Ascending aorta (tissue), 2 donors: ENCODE data around the gene TREH. TPM values are rescaled to one million over a fixed set of nuclear protein-coding genes. Genes with fewer than 3 reads are reported as not detected.

ENCODE experiments used
- DNase-seq, 2 donors: peaks; one replicate each; pipeline ENCODE4 v3.0.0-alpha.2; 2019; ENCODE audit warnings: low spot score in 2 of 2
- H3K27ac ChIP-seq, 2 donors: fragments of 200-600 bp; sonication (generic); one replicate each; pipeline ENCODE4 v1.5.1; 2016 to 2017; ENCODE audit warnings: mild to moderate bottlenecking in 1 of 2
- H3K27me3 ChIP-seq: fragments of 200-600 bp; sonication (generic); one replicate; pipeline ENCODE4 v1.5.1; 2017
- H3K36me3 ChIP-seq, 2 donors: fragments of 200-600 bp; sonication (generic); one replicate each; pipeline ENCODE4 v1.5.1; 2016
- H3K4me1 ChIP-seq, 2 donors: fragments of 200-600 bp; sonication (generic); one replicate each; pipeline ENCODE4 v1.5.1; 2016 to 2017; ENCODE audit warnings: mild to moderate bottlenecking in 1 of 2
- H3K4me3 ChIP-seq, 2 donors: fragments of 200-600 bp; sonication (generic); one replicate each; pipeline ENCODE4 v1.5.1; 2016 to 2017; ENCODE audit warnings: mild to moderate bottlenecking in 1 of 2
- H3K9me3 ChIP-seq, 2 donors: fragments of 200-600 bp; sonication (generic); one replicate each; pipeline ENCODE4 v1.5.1; 2016
- intact Hi-C: fragments of 100-400 bp; cut with DNase I; formaldehyde crosslinking; loops from one replicate; pipeline ENCODE4 v1.15.1; 2023
- total RNA-seq: library from RNA; depleted of rRNA; stranded (reverse); fragments of >200 nt; gene quantifications from one replicate; pipeline ENCODE4 v1.1.0, GENCODE V29; 2016
- TF ChIP-seq, protein P1 (sequence below), 3 experiments: fragments of 200-600 bp in 2 of 3; fragments of 450-650 bp in 1 of 3; sonication (generic) in 2 of 3; IDR thresholded peaks; one replicate each; pipeline ENCODE4 v1.5.1; 2016 to 2019; ENCODE audit warnings: antibody characterized with exemption in 3 of 3, mild to moderate bottlenecking in 1 of 3, moderate library complexity in 1 of 3

Gene TREH
- total RNA-seq, 1 donor from 2014 or later, result not detected

- no peaks in the 10 kb centered on the region for H3K9me3 ChIP-seq
- no peak overlapping the region for H3K4me3 ChIP-seq
- peaks cover 0 to 2% of the 10 kb centered on the region in 2 donors for H3K4me1 ChIP-seq
- intact Hi-C loops, result no loop called here
- peaks cover 54 to 71% of the 10 kb centered on the region in 2 donors for H3K36me3 ChIP-seq
- peak in 1 of 2 donors; percentile 44 for DNase-seq
- H3K27ac ChIP-seq, result no peak overlapping the region
- TF ChIP-seq, protein P1, sequence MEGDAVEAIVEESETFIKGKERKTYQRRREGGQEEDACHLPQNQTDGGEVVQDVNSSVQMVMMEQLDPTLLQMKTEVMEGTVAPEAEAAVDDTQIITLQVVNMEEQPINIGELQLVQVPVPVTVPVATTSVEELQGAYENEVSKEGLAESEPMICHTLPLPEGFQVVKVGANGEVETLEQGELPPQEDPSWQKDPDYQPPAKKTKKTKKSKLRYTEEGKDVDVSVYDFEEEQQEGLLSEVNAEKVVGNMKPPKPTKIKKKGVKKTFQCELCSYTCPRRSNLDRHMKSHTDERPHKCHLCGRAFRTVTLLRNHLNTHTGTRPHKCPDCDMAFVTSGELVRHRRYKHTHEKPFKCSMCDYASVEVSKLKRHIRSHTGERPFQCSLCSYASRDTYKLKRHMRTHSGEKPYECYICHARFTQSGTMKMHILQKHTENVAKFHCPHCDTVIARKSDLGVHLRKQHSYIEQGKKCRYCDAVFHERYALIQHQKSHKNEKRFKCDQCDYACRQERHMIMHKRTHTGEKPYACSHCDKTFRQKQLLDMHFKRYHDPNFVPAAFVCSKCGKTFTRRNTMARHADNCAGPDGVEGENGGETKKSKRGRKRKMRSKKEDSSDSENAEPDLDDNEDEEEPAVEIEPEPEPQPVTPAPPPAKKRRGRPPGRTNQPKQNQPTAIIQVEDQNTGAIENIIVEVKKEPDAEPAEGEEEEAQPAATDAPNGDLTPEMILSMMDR (IDR thresholded peaks at IDR 0.05), result no peak
- H3K27me3 ChIP-seq, result no peaks in the 10 kb centered on the region
Observed at GRCh38 chr11:118655486-118656190, 23.8 kb downstream of the TREH start.

- peak in 1 of 2 donors; percentile 15 for DNase-seq
- Histone ChIP-seq H3K4me1 (no peaks in the 10 kb centered on the region), H3K9me3 (no peaks in the 10 kb centered on the region), H3K36me3 (peaks cover 71 to 89% of the 10 kb centered on the region in 2 donors), H3K27me3 (no peaks in the 10 kb centered on the region), H3K4me3 (no peak overlapping the region), H3K27ac (no peak overlapping the region)
- TF ChIP-seq, protein P1 (IDR thresholded peaks at IDR 0.05), result no peak
- intact Hi-C loops, result no loop called here
Observed at GRCh38 chr11:118653684-118654390, 25.6 kb downstream of the TREH start.

DNA sequence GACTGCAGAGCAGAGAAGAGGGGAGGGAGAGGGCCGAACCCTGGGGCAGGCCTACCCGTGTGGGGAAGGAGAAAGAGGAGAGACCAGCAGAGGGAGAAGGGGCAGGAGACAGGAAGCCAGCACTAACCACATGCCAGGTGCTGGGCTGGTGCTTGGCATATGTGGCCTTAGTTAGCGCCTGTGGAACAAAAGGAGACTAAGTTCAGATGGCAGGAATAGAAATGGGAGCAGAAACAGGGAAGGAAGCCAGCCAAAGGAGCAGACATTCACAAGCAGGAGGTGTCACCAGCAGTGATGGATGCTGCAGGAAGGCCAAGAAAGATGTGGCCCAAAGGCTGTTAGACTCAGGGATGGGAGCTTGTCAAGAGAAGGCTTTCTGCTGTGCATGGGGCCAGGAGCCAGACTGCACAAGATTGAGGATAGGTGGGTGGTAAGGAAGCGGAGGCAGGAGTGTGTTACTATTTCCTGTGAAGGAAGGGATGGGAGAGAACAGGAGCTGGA, 26.7 kb downstream of the TREH start:
- no peaks in the 10 kb centered on the region for H3K27me3 ChIP-seq
- H3K4me1 ChIP-seq, result no peaks in the 10 kb centered on the region
- no peak overlapping the region for H3K4me3 ChIP-seq
- peaks cover 80 to 98% of the 10 kb centered on the region in 2 donors for H3K36me3 ChIP-seq
- H3K27ac ChIP-seq, result no peak overlapping the region
- intact Hi-C loops, result no loop called here
- peak in 1 of 2 donors; percentile 49 for DNase-seq
- TF ChIP-seq, protein P1 (IDR thresholded peaks at IDR 0.05), result no peak
- no peaks in the 10 kb centered on the region for H3K9me3 ChIP-seq

- peak in 1 of 2 donors; percentile 27 for DNase-seq
- TF ChIP-seq, protein P1 (IDR thresholded peaks at IDR 0.05), result no peak
- no peak overlapping the region for H3K27ac ChIP-seq
- H3K27me3 ChIP-seq, result no peaks in the 10 kb centered on the region
- H3K9me3 ChIP-seq, result no peaks in the 10 kb centered on the region
- peaks cover 83 to 98% of the 10 kb centered on the region in 2 donors for H3K36me3 ChIP-seq
- H3K4me1 ChIP-seq, result no peaks in the 10 kb centered on the region
- no peak overlapping the region for H3K4me3 ChIP-seq
- intact Hi-C loops, result no loop called here
Observed at GRCh38 chr11:118651820-118652219, 27.6 kb downstream of the TREH start.

- Histone ChIP-seq H3K36me3 (peaks cover 84 to 97% of the 10 kb centered on the region in 2 donors), H3K9me3 (no peaks in the 10 kb centered on the region), H3K27ac (no peak overlapping the region), H3K27me3 (no peaks in the 10 kb centered on the region), H3K4me1 (no peaks in the 10 kb centered on the region), H3K4me3 (no peak overlapping the region)
- TF ChIP-seq, protein P1 (IDR thresholded peaks at IDR 0.05), result no peak
- intact Hi-C loops, result no loop called here
- DNase-seq, result no peak
Observed at GRCh38 chr11:118650366-118650765, 29.1 kb downstream of the TREH start.
